Chondrocyte (in vitro differentiated cells): ENCODE results near the gene SPTBN4. TPM values are rescaled to one million over a fixed set of nuclear protein-coding genes. Genes with fewer than 3 reads are reported as not detected.

Experiments used
- DNase-seq: peaks from one replicate; pipeline ENCODE4 v3.0.0; 2021; ENCODE audit warnings: mixed read lengths, low spot score
- H3K27ac Mint-ChIP-seq: one replicate; pipeline ENCODE4 v1.8.0; 2021; ENCODE audit warnings: mild to moderate bottlenecking, moderate library complexity, mixed read lengths; ENCODE audit not compliant: unreplicated experiment
- H3K27me3 Mint-ChIP-seq: 2 replicates; pipeline ENCODE4 v1.8.0; 2021; ENCODE audit warnings: low read depth, mixed read lengths
- H3K36me3 Mint-ChIP-seq: 2 replicates; pipeline ENCODE4 v1.8.0; 2021; ENCODE audit warnings: low read depth, mixed read lengths
- H3K4me1 Mint-ChIP-seq: 2 replicates; pipeline ENCODE4 v1.8.0; 2021; ENCODE audit warnings: low read depth, mild to moderate bottlenecking, mixed read lengths
- H3K4me3 Mint-ChIP-seq: one replicate; pipeline ENCODE4 v1.8.0; 2021; ENCODE audit warnings: mild to moderate bottlenecking, moderate library complexity, mixed read lengths; ENCODE audit not compliant: unreplicated experiment
- H3K9me3 Mint-ChIP-seq: 2 replicates; pipeline ENCODE4 v1.8.0; 2021; ENCODE audit warnings: low read depth, mixed read lengths
- CTCF ChIP-seq: fragments of 200-600 bp; sonication (generic); IDR thresholded peaks from 2 replicates; pipeline ENCODE4 v1.5.0; 2021; ENCODE audit warnings: antibody characterized with exemption, mild to moderate bottlenecking, moderate library complexity
- total RNA-seq: library from RNA; stranded (reverse); gene quantifications from 3 replicates; pipeline ENCODE4 v1.2.1, GENCODE V29; 2021

Gene SPTBN4
- total RNA-seq, 1 donor from 2014 or later, result 2.5 TPM

DNA sequence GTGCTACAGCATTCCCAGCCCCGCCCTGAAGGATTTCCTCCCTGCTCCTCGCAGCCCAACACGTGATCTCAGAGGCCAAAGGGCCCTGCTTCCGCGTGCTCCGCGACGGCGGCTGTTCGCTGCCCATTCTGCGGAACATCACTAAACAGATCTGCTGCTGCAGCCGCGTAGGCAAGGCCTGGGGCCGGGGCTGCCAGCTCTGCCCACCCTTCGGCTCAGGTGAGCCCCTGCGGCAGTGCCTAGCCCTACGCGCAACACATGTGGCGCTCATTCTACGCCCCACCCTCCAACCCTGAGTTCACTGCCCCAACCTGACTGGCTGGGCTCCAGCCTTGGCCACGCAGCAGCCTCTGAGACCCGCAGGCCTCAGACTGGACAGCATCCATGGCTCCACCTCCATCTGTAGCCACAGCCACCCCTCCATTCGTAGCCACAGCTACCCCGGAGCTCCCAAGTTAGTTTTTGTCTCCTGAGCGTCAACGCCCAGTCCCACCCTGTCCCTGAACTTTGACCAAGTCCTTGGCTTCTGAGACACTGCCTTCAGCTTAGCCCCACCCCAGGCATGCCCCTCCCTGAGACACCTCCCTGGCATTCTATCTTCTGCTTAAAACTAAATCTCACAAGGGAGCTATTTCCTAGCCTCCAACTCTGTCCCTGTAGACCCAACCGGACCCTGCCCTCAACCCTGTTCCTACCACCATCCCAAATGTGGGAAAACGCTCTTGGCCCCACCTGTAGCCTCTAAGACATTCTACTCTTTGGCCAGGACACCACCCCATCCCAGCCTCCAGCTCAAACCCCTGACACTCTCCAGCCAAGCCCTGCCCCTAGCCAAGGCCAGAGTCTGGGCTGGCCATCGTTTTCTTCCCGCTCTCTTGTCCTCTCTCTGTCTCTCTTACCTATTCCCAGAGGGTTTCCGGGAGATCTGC, 140.8 kb downstream of the SPTBN4 start:
- Mint-ChIP-seq H3K36me3 (no peaks in the 10 kb centered on the region), H3K27me3 (no peaks in the 10 kb centered on the region), H3K4me1 (peaks cover 54% of the 10 kb centered on the region), H3K27ac (peak overlapping the region; percentile 3), H3K4me3 (no peak overlapping the region), H3K9me3 (no peaks in the 10 kb centered on the region)
- no peak for DNase-seq
- no peak for TF ChIP-seq CTCF

DNA sequence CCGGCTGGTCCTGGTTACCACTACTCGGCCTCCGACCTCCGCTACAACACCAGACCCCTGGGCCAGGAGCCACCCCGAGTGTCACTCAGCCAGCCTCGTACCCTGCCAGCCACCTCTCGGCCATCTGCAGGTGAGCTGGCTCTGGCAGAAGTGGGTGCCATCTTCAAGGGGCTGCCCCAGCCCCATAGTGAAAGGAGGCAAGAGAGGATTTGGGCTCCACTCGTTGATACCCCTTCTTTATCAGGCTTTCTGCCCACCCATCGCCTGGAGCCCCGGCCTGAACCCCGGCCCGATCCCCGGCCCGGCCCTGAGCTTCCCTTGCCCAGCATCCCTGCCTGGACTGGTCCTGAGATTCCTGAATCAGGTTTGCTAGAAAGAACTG, 141.4 kb downstream of the SPTBN4 start:
- peaks cover 48% of the 10 kb centered on the region for H3K4me1 Mint-ChIP-seq
- H3K27me3 Mint-ChIP-seq, result no peaks in the 10 kb centered on the region
- H3K27ac Mint-ChIP-seq, result no peak overlapping the region
- no peak for DNase-seq
- no peak for TF ChIP-seq CTCF
- H3K4me3 Mint-ChIP-seq, result no peak overlapping the region
- no peaks in the 10 kb centered on the region for H3K36me3 Mint-ChIP-seq
- H3K9me3 Mint-ChIP-seq, result no peaks in the 10 kb centered on the region

DNA sequence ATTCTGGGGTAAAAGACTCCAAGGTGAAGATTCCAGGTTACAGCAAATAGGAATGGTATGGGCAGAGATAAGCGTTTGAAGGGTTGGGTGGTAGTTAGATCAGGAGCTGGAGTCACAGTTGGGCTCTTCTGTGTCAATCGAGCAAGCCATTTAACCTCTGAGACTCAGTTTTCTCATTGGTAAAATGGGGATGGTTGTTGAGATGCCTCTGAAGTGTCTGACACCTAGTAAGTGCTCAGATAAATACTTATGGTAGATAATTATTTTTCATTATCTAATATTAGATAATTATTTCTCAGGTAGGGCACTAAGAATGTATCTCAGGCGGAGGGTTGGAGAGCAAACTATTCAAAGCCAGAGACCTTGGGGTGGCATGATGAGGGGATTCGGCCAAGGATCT, 142.2 kb downstream of the SPTBN4 start:
- Mint-ChIP-seq H3K4me3 (peak overlapping the region; percentile 67), H3K27me3 (no peaks in the 10 kb centered on the region)

DNA sequence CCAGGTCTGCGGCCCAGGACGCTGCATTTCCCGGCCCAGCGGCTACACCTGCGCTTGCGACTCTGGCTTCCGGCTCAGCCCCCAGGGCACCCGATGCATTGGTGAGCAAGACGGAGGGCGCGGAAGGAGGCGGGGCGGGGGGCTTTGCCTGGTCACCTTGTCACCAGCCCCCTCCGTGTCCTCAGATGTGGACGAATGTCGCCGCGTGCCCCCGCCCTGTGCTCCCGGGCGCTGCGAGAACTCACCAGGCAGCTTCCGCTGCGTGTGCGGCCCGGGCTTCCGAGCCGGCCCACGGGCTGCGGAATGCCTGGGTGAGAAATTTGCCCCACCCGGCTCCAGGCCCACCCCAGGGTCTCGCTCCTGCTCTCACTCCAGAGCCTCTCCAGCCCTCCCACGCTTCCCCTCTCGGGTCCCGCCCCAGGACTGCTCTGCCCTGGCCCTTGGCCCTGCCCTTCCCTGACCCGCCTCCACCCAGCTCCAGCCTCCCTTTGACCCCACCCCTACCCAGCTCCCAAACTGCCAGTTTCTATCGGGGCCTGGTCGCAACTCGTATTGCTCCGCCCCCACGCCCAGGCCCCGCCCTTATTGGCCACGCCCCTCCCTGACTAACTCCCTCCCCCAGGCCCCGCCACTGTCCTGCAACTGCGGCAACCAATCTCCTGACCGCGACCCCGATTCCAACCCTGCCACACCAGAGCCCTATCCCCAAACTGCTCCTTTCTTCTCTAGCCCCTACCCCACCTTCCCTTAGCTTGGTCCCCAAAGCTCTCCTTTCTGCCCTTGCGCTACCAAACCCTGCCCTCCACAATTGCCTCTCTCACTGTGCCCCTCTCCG, 143.0 kb downstream of the SPTBN4 start:
- Mint-ChIP-seq H3K4me3 (peak overlapping the region; percentile 67), H3K36me3 (no peaks in the 10 kb centered on the region), H3K27ac (peak overlapping the region; percentile 67), H3K4me1 (peaks cover 39% of the 10 kb centered on the region), H3K9me3 (no peaks in the 10 kb centered on the region), H3K27me3 (no peaks in the 10 kb centered on the region)
- no peak for TF ChIP-seq CTCF
- no peak for DNase-seq

More for the DNA sequence above, 142.2 kb downstream of the SPTBN4 start:
- H3K36me3 Mint-ChIP-seq, result no peaks in the 10 kb centered on the region
- TF ChIP-seq CTCF, result no peak
- no peaks in the 10 kb centered on the region for H3K9me3 Mint-ChIP-seq
- H3K27ac Mint-ChIP-seq, result peak overlapping the region; percentile 62
- peaks cover 43% of the 10 kb centered on the region for H3K4me1 Mint-ChIP-seq
- DNase-seq, result no peak

GRCh38 chr19:40610396-40611064, 143.7 kb downstream of the SPTBN4 start:
- no peaks in the 10 kb centered on the region for H3K27me3 Mint-ChIP-seq
- peak overlapping the region; percentile 67 for H3K27ac Mint-ChIP-seq
- no peaks in the 10 kb centered on the region for H3K9me3 Mint-ChIP-seq
- no peaks in the 10 kb centered on the region for H3K36me3 Mint-ChIP-seq
- no peak for TF ChIP-seq CTCF
- DNase-seq, result no peak
- H3K4me1 Mint-ChIP-seq, result peaks cover 38% of the 10 kb centered on the region
- H3K4me3 Mint-ChIP-seq, result peak overlapping the region; percentile 67
